ENCODE measurements around the gene CASTOR1. TPM values are rescaled to one million over a fixed set of nuclear protein-coding genes. Genes with fewer than 3 reads are reported as not detected.

Gene CASTOR1
- total RNA-seq, 1 experiment from 2014 or later: 3.4 TPM

DNA sequence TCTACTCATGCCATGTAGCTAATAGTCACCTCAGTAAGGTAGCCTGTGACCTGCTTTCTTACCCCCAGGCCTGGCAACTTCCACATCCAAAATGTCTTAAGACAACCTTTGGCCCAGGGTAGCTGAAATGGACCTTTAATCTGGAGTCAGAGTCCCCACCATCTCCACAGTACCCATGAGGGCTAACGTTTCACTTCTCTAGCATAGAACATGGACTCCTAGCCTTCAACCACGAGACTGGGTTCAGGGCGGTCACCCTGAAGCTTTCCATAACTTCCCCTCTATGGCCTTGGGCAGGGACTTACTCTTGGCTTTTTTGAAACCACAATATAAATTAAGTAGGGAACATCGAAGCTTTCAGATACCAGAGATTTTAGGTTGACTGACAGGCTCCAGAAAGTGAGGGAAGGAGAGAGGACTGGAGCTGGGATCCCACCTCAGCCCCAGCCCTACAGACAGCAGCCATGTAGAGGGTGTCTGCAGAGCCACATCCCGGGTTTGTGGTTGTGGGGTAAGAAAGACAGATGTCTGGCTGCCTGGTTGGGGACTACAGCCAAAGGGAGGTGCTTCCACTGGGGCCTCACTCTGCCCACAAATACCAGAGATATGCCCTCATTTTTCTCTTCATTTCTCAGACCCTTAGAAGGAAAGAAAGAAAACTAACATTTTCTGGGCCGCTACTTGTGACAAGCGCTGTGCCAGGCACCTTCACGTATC is 34.9 kb upstream of the CASTOR1 start:
- in situ Hi-C loops (cut with HindIII; ENCODE audit: low pct_unique_long_range_greater_than_20kb, low sequenced_read_pairs): loop anchor here (10.0 kb wide), 1 partner anchor 101 kb away; the partner anchor contains the start of gene MTFP1
- no peak for DNase-seq (ENCODE audit: low read depth, low spot score)

GRCh38 chr22:30323246-30323645 is 33.9 kb upstream of the CASTOR1 start:
- no peak for DNase-seq (ENCODE audit: low read depth, low spot score)
- in situ Hi-C loops (cut with HindIII; ENCODE audit: low pct_unique_long_range_greater_than_20kb, low sequenced_read_pairs): loop anchor here (10.0 kb wide), 1 partner anchor 102 kb away; the partner anchor contains the start of gene MTFP1

DNA sequence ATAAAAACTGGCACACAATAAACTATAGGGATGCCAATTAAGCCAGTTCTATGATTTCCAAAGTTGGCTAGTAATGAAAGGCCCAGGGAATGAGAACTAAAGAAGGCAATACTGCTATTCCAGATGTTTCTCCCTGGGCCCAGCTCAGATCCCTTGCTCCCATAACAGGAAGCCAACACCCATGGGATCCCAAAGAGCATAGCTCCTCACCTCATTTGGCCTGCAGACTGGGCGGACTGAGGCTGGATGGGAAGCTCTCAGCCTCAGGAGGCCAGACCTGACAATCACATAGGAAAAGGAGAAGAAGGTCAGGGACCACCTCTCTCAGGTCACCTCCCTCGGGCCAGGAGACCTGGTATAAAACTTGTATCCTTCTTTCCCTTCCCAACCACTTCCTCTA is 32.2 kb upstream of the CASTOR1 start:
- no peak for DNase-seq (ENCODE audit: low read depth, low spot score)
- in situ Hi-C loops (cut with HindIII; ENCODE audit: low pct_unique_long_range_greater_than_20kb, low sequenced_read_pairs): loop anchor here (10.0 kb wide), 1 partner anchor 103 kb away; the partner anchor contains the start of gene MTFP1

DNA sequence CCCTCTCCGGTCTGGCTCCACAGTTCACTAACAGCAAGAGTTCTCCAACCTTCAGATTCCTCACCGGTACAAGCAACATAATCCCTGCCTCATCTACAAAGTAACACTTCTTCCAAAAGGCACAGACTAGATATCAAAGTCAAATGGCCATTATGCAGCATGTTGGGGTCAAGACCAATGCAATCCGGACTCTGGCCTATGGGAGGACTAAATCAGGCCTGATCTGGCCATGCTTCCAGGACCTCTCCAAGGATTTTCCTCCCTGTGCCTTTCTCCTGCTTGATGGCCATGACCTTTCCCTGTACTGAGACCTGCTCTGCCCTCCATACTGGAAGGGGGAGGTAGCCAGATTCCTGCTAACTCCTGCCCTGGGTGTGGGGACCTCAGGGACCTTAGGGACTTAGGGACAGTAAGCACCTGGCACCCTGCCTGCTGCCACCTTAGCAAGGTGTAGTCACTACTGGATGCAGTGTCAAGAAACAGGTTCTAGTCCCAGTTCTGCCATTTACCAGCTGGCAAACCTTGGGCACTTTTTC is 30.8 kb upstream of the CASTOR1 start:
- in situ Hi-C loops (cut with HindIII; ENCODE audit: low pct_unique_long_range_greater_than_20kb, low sequenced_read_pairs): loop anchor here (10.0 kb wide), 1 partner anchor 105 kb away; the partner anchor contains the start of gene MTFP1
- no peak for DNase-seq (ENCODE audit: low read depth, low spot score)

- in situ Hi-C loops (cut with HindIII; ENCODE audit: low pct_unique_long_range_greater_than_20kb, low sequenced_read_pairs): no loop called here
- peak; percentile 93 for DNase-seq (ENCODE audit: low read depth, low spot score)
Observed at GRCh38 chr22:30318799-30319419, 29.6 kb upstream of the CASTOR1 start.

DNA sequence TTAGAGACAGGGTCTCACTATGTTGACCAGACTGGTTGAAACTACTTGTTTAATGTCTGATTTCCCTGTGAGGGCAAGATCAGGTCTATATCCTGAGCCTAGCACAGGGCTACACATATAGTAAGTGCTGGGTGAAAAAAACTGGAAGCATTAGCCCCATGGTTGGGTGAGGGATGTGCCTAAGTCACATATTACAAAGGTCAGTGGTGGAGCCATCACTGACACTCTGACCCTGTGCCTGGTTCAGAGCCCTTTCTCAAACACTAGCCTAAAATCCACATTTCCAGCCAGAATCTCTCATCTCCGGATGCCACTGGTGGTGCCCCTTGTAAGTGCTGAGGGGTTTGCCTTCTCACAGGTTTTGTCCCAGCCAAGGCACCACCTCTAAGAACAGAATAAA is 28.5 kb upstream of the CASTOR1 start:
- in situ Hi-C loops (cut with HindIII; ENCODE audit: low pct_unique_long_range_greater_than_20kb, low sequenced_read_pairs): no loop called here

GRCh38 chr22:30315962-30316576 is 26.8 kb upstream of the CASTOR1 start:
- in situ Hi-C loops (cut with HindIII; ENCODE audit: low pct_unique_long_range_greater_than_20kb, low sequenced_read_pairs): no loop called here
- DNase-seq (ENCODE audit: low read depth, low spot score): no peak

More for the DNA sequence above, 28.5 kb upstream of the CASTOR1 start:
- DNase-seq (ENCODE audit: low read depth, low spot score): no peak

DNA sequence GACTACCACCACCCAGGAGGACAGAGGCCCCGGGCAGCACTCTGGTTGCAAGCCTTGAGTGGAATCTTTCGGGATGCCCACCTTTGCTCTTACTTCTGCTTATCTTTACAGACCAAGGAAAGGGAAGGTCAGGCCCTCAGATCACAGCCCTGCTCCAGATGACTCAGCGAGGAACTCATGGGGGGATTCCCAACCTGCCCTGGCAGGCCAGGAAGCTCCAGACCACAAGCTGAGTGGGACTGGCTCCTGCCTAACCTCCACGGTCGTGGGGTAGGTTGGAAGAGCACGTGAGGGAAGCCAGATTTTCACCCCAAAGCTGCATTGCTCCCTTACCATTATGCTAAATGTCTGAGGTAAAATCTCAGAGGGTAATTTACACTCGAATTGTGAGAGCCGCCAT is 25.6 kb upstream of the CASTOR1 start:
- in situ Hi-C loops (cut with HindIII; ENCODE audit: low pct_unique_long_range_greater_than_20kb, low sequenced_read_pairs): no loop called here
- DNase-seq (ENCODE audit: low read depth, low spot score): no peak

- no peak for DNase-seq (ENCODE audit: low read depth, low spot score)
- in situ Hi-C loops (cut with HindIII; ENCODE audit: low pct_unique_long_range_greater_than_20kb, low sequenced_read_pairs): no loop called here
Observed at GRCh38 chr22:30313527-30314363, 24.4 kb upstream of the CASTOR1 start.

GRCh38 chr22:30312053-30312452 is 22.7 kb upstream of the CASTOR1 start:
- in situ Hi-C loops (cut with HindIII; ENCODE audit: low pct_unique_long_range_greater_than_20kb, low sequenced_read_pairs): no loop called here
- no peak for DNase-seq (ENCODE audit: low read depth, low spot score)

- in situ Hi-C loops (cut with HindIII; ENCODE audit: low pct_unique_long_range_greater_than_20kb, low sequenced_read_pairs): no loop called here
- DNase-seq (ENCODE audit: low read depth, low spot score): no peak
Observed at GRCh38 chr22:30310881-30311771, 21.8 kb upstream of the CASTOR1 start.

GRCh38 chr22:30309951-30310741 is 20.8 kb upstream of the CASTOR1 start:
- in situ Hi-C loops (cut with HindIII; ENCODE audit: low pct_unique_long_range_greater_than_20kb, low sequenced_read_pairs): no loop called here
- no peak for DNase-seq (ENCODE audit: low read depth, low spot score)

DNA sequence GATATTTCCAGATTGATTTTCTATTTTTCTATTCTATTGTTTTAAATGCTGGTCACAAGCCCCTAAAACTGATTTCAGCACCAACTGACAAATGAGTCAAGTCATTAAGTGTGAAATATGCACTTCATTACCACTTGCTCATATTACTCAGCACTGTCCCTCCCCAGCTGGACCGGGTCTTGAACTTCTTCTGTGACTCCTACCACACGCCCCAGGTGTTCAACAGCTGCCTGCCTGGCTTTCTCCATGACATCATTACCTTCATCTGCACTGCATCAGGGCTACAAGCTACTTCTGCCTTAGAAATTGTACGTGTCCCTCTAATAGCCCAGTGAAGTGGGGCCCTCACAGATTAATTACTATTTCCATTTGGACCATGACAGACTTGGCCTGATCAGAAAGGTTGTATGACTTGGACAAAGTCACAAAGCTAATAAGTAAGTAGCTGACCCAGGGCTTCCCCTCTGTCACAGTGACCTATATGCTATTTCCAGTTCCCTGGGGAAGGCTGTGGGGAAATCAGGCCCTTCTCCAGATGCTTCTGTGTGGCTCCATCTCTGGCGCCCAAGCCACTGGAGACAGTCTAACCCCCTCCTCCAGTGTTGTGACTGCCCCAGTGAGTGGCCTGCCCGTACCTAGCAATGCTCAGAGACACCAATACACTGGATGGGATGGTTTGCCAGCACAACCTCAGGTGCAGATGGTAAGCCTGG is 19.4 kb upstream of the CASTOR1 start:
- no peak for DNase-seq (ENCODE audit: low read depth, low spot score)
- in situ Hi-C loops (cut with HindIII; ENCODE audit: low pct_unique_long_range_greater_than_20kb, low sequenced_read_pairs): no loop called here

GRCh38 chr22:30308093-30308492 is 18.8 kb upstream of the CASTOR1 start:
- in situ Hi-C loops (cut with HindIII; ENCODE audit: low pct_unique_long_range_greater_than_20kb, low sequenced_read_pairs): no loop called here

DNA sequence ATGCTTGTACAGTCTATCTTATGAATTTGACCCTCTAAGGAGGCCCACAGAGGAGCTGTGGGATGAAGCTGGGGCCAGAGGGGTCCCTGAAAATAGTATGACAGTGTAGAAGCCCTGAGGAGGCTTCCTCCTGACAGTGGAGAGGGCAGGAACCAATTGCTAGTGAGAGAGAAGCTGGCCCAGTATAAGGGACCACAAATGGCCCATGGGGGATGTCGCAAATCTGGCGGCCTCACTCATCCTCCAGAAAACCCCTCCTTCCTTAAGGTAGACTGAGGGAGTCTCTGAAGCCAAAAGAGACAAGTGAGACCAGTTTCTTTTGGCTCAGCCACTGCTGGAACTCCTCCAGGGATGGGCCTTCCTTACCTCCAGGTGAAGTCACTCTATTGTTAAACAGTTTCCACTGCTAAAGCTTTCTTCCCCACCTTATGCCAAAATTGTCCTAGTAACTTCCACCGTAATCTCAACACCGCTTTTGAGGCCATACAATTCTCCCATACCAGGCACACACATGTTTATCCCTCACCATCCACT is 17.8 kb upstream of the CASTOR1 start:
- DNase-seq (ENCODE audit: low read depth, low spot score): no peak
- in situ Hi-C loops (cut with HindIII; ENCODE audit: low pct_unique_long_range_greater_than_20kb, low sequenced_read_pairs): no loop called here

More at GRCh38 chr22:30308093-30308492, 18.8 kb upstream of the CASTOR1 start:
- no peak for DNase-seq (ENCODE audit: low read depth, low spot score)

Measured in SK-MEL-5 (cell line).